Activated B cell treated with CpG ODN at 0.5 μM for 24 hours (primary cell): ENCODE measurements around the gene NDST1. TPM values are rescaled to one million over a fixed set of nuclear protein-coding genes. Genes with fewer than 3 reads are reported as not detected.

ENCODE experiments used
- ATAC-seq: fragments of 200-7000 bp; cut with Tn5 transposase; one replicate; pipeline ENCODE4 v1.10.0; 2021; ENCODE audit warnings: low read depth, mild to moderate bottlenecking, moderate library complexity
- CTCF ChIA-PET: fragments of 350-600 bp; sonication (Branson Sonifier 250); formaldehyde crosslinking; loops from one replicate; lab custom pipeline; 2021; ENCODE audit warnings: antibody characterized with exemption; lab: Charles Lee
- POLR2A ChIA-PET: fragments of 350-600 bp; sonication (Branson Sonifier 250); formaldehyde crosslinking; loops from one replicate; lab custom pipeline; 2021; ENCODE audit warnings: antibody characterized with exemption; lab: Charles Lee
- DNase-seq: peaks from one replicate; pipeline ENCODE4 v3.0.0; 2022
- H3K27ac Mint-ChIP-seq: one replicate; pipeline ENCODE4 v1.8.0; 2020; ENCODE audit warnings: mixed read lengths
- H3K27me3 Mint-ChIP-seq: one replicate; pipeline ENCODE4 v1.8.0; 2021; ENCODE audit warnings: mixed read lengths
- H3K36me3 Mint-ChIP-seq: one replicate; pipeline ENCODE4 v1.8.0; 2021; ENCODE audit warnings: low read depth, mixed read lengths
- H3K4me1 Mint-ChIP-seq: one replicate; pipeline ENCODE4 v1.8.0; 2021; ENCODE audit warnings: mixed read lengths
- H3K4me3 Mint-ChIP-seq: one replicate; pipeline ENCODE4 v1.8.0; 2020; ENCODE audit warnings: mild to moderate bottlenecking, mixed read lengths
- H3K9me3 Mint-ChIP-seq: one replicate; pipeline ENCODE4 v1.8.0; 2020; ENCODE audit warnings: mixed read lengths
- intact Hi-C: fragments of 100-400 bp; cut with micrococcal nuclease; formaldehyde crosslinking; loops from one replicate; pipeline ENCODE4 v1.15.1; 2024
- total RNA-seq: library from RNA; stranded (reverse); gene quantifications from 2 replicates; pipeline ENCODE4 v1.2.3, GENCODE V29; 2022
- TF ChIP-seq, protein P1 (sequence below): fragments of 200-600 bp; IDR thresholded peaks from one replicate; pipeline ENCODE4 v1.8.0; 2022; ENCODE audit warnings: antibody characterized with exemption, mild to moderate bottlenecking

NDST1 gene
- total RNA-seq, 1 donor from 2014 or later = 8.1 TPM

DNA sequence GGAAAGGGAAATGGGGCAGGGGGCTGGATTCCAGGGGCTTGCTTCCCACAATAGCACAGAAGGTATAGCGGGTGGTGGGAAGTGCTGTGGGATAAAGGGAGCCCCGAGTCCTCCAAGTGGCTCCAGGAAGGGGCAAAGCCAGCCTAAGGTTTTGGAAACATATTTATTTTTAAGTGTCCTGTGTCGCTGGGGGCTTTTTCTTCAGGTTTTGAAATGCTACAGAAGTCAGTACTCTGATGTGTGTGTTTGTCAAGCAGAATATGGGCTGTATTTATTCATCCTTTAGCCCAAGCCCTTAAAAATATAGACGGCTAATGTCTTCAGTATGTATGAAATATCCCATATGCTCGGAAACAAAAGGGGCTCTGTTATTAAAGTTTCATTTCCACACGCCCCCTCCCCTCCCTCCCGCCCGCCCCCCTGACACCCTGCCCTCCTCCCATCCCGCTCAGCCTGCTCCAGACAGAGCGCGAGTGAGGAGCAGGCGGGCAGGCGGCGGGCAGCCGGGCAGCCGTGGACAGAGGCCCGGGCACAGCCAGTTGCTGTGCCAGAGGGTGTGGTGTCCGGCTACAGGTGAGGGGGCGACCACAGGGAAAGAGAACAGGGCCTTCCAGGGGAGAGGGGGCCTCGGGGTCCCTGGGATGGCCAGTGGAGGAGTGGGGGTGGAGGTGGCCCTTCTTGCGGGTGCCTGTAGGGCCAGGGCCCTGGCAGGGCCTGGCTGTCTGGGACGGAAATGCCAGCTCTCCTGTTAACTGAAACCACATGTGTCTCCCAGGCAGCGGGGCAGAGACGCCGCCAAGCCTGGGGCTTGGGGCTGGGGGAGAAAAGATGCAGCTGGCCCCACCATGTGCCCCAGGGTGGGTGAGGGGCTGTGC, 92.9 kb downstream of the NDST1 start:
- no peaks in the 10 kb centered on the region for H3K36me3 Mint-ChIP-seq
- peaks cover 2% of the 10 kb centered on the region for H3K27me3 Mint-ChIP-seq
- H3K4me3 Mint-ChIP-seq = no peak overlapping the region
- ChIA-PET POLR2A (no interaction called here), CTCF (no interaction called here)
- DNase-seq = no peak
- no peaks in the 10 kb centered on the region for H3K9me3 Mint-ChIP-seq
- ATAC-seq = no peak
- intact Hi-C loops = no loop called here
- H3K4me1 Mint-ChIP-seq = peaks cover 2% of the 10 kb centered on the region
- no peak overlapping the region for H3K27ac Mint-ChIP-seq
- TF ChIP-seq, protein P1, sequence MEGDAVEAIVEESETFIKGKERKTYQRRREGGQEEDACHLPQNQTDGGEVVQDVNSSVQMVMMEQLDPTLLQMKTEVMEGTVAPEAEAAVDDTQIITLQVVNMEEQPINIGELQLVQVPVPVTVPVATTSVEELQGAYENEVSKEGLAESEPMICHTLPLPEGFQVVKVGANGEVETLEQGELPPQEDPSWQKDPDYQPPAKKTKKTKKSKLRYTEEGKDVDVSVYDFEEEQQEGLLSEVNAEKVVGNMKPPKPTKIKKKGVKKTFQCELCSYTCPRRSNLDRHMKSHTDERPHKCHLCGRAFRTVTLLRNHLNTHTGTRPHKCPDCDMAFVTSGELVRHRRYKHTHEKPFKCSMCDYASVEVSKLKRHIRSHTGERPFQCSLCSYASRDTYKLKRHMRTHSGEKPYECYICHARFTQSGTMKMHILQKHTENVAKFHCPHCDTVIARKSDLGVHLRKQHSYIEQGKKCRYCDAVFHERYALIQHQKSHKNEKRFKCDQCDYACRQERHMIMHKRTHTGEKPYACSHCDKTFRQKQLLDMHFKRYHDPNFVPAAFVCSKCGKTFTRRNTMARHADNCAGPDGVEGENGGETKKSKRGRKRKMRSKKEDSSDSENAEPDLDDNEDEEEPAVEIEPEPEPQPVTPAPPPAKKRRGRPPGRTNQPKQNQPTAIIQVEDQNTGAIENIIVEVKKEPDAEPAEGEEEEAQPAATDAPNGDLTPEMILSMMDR = no peak

DNA sequence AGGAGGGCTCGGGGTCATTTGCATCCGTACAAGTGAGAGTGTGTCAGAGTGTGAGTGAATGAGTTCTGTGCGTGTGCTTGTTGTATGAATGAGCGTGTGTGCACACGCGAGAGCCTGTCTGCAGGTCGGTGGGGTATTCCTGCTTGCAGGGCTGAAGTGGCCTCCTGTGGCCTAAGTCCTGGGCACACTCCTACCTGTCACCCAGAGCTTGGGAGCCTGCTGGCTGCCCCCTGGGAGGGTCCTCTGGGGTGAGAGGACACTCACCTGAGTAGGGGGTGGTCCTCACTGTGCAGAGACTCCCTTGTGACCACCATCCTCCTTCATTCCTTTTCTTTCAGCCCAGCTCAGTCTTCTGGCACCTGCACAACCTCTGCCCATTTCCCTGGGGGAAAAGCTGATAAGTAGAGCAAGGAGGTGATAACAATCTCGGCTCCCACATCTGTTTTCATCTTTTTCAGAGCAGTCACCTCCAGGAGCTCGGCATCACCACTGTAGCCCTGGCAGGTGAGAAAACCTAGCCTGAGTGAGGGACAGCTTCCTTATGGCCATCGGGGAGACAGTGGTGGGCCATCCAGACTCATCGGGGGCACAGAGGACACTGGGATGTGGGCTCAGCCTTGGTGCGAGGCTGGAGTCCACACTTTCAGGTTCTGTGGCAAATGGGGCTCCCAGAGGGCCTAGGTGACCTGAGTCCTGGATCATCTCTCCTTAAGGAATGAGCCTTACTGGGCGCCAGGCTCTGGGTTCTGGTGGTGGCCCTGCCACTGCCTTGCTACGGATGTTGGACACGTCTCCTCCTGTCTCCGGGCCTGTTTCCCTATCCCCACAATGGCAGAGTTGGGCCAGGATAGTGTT, 93.8 kb downstream of the NDST1 start:
- H3K9me3 Mint-ChIP-seq = no peaks in the 10 kb centered on the region
- CTCF ChIA-PET = no interaction called here
- H3K4me1 Mint-ChIP-seq = peaks cover 2% of the 10 kb centered on the region
- TF ChIP-seq, protein P1 = no peak
- no peaks in the 10 kb centered on the region for H3K36me3 Mint-ChIP-seq
- H3K27ac Mint-ChIP-seq = no peak overlapping the region
- DNase-seq (no peak), ATAC-seq (no peak)
- no peaks in the 10 kb centered on the region for H3K27me3 Mint-ChIP-seq
- POLR2A ChIA-PET = no interaction called here
- intact Hi-C loops = no loop called here
- H3K4me3 Mint-ChIP-seq = no peak overlapping the region

DNA sequence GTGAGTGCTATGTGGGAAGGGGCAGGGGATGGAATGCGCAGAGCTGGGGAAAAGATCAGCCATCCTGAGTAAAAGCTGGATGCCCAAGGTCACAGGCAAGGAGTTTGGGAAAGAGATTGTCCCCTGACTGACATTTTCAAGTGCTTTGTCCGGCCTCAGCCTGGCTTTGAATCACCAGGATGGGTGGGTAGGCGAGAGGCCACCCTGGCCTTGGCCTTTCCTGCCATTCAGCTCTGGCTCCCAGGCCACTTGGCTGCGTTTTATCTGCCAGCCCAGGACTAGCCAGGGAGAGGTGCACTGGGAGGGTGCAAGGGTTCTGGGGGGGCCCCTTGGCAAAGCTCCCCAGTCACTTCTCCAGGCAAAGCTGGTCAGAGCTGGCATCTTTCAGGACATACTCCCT, 95.1 kb downstream of the NDST1 start:
- H3K36me3 Mint-ChIP-seq = no peaks in the 10 kb centered on the region
- no peak overlapping the region for H3K27ac Mint-ChIP-seq
- H3K27me3 Mint-ChIP-seq = no peaks in the 10 kb centered on the region
- H3K4me3 Mint-ChIP-seq = no peak overlapping the region
- TF ChIP-seq, protein P1 = no peak
- H3K4me1 Mint-ChIP-seq = no peaks in the 10 kb centered on the region
- CTCF ChIA-PET = no interaction called here
- DNase-seq (no peak), ATAC-seq (no peak)
- H3K9me3 Mint-ChIP-seq = no peaks in the 10 kb centered on the region
- POLR2A ChIA-PET = no interaction called here
- intact Hi-C loops = no loop called here

DNA sequence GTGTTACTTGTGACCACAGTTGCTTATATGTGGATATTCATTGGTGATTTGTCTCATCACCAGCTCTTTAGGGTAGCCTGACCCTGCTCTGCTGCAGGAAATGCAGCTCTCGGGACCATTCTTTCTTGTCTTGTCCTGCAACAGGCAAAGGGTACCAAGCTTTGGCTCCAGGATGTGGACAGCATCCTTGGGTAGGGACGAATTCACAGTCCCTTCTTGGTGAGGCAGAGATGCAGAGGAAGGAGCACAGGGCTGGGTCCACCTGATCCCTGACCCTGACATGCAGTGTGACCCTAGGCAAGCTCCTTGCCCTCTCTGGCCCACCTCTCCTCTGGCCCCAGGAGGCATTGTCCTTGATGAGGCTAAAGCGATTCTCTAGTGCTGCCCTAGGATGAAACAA, 95.6 kb downstream of the NDST1 start:
- no peak for ATAC-seq
- intact Hi-C loops = no loop called here
- ChIA-PET CTCF (no interaction called here), POLR2A (no interaction called here)
- no peak for DNase-seq
- H3K36me3 Mint-ChIP-seq = no peaks in the 10 kb centered on the region
- H3K27me3 Mint-ChIP-seq = no peaks in the 10 kb centered on the region
- no peaks in the 10 kb centered on the region for H3K4me1 Mint-ChIP-seq
- no peak overlapping the region for H3K27ac Mint-ChIP-seq
- H3K9me3 Mint-ChIP-seq = no peaks in the 10 kb centered on the region
- no peak overlapping the region for H3K4me3 Mint-ChIP-seq
- TF ChIP-seq, protein P1 = no peak

DNA sequence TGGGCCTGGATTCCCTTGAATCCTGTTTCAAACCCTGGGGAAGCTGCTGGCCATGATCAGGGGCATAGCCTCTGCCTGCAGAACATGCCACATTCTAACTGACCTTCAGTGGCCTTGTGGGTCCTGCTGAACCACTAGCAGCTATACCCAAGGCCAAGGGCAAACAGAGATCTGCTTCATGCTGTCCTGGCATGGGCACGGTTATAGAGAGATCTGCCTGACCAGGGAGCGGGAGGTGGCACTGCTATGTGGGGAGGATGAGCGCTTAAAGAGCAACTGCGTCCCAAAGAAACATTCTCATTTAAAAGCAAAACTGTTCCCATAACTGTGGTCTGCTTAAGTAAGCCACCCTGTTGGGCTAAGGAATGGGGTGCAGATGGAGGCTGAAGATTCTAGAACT, 96.1 kb downstream of the NDST1 start:
- DNase-seq (no peak), ATAC-seq (no peak)
- no peaks in the 10 kb centered on the region for H3K36me3 Mint-ChIP-seq
- H3K27me3 Mint-ChIP-seq = no peaks in the 10 kb centered on the region
- ChIA-PET CTCF (no interaction called here), POLR2A (no interaction called here)
- TF ChIP-seq, protein P1 = no peak
- intact Hi-C loops = no loop called here
- no peak overlapping the region for H3K4me3 Mint-ChIP-seq
- no peaks in the 10 kb centered on the region for H3K4me1 Mint-ChIP-seq
- H3K9me3 Mint-ChIP-seq = no peaks in the 10 kb centered on the region
- H3K27ac Mint-ChIP-seq = no peak overlapping the region
